ENCODE measurements around the gene PRRG3. TPM values are rescaled to one million over a fixed set of nuclear protein-coding genes. Genes with fewer than 3 reads are reported as not detected.

The PRRG3 gene
- total and polyA plus RNA-seq, 2 donors (not counting 3 experiments of a cell fraction or from before 2014, with no cell fraction given): not detected

DNA sequence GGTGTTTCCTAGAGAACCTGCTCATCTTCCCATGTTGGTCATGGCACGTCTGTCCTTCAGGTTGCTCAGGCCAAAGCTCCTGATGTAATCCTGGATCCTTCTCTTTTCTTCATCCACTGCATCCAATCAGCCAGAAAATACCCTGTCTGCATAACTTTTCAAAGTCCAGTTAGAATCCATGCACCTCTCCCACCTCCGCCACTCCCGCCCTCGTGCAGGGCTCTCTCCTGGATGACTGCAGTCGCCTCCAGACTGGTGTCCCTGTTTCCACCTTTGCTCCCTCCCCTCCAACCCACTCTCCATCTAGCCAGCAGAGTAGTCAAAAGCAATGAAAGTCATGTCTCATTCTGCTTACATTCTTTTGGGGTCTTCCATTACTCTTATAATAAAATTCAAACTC lies 55.3 kb downstream of the PRRG3 start:
- H3K9ac ChIP-seq (replicated peaks; ENCODE audit: extremely low read depth, insufficient read depth, low read length): no peak overlapping the region
- POLR2A ChIA-PET: no interaction called here
- H3K4me1 ChIP-seq (ENCODE audit: control insufficient read depth, extremely low read depth, insufficient read depth, low read length): no peaks in the 10 kb centered on the region
- no peaks in the 10 kb centered on the region for H4K20me1 ChIP-seq (replicated peaks; ENCODE audit: control insufficient read depth, extremely low read depth, insufficient read depth, low read length)
- CTCF ChIA-PET: interaction anchor here (0.6 to 9.9 kb wide), 9 partner anchors 76 to 1071 kb away, joined by 3 to 190 read pairs (median 6); partner anchors contain the start of gene GABRQ
- no peak overlapping the region for H2AFZ ChIP-seq (ENCODE audit: low read depth, low read length)
- no peak overlapping the region for H3K4me2 ChIP-seq (ENCODE audit: insufficient read depth, low read length)
- no peaks in the 10 kb centered on the region for H3K9me3 ChIP-seq (replicated peaks; ENCODE audit: control insufficient read depth, insufficient read depth, low read length)
- no peak overlapping the region for H3K27ac ChIP-seq (ENCODE audit: insufficient read depth, low read depth, low read length)
- no peaks in the 10 kb centered on the region for H3K79me2 ChIP-seq (ENCODE audit: control insufficient read depth, insufficient read depth, low read length)
- no peaks in the 10 kb centered on the region for H3K27me3 ChIP-seq (ENCODE audit: control insufficient read depth in 2 of 2, insufficient read depth in 2 of 2, low read length in 2 of 2)
- FAIRE-seq (no peak), DNase-seq (ENCODE audit: low read depth, low spot score) (no peak)
- no peak overlapping the region for H3K4me3 ChIP-seq (replicated peaks in 1 of 3; ENCODE audit: insufficient read depth in 1 of 3, low read depth in 1 of 3, low read length in 3 of 3)
- intact Hi-C loops (cut with micrococcal nuclease): no loop called here
- no TSS peak for BruUV-seq (replicated peaks)
- dilution Hi-C loops (cut with MboI; ENCODE audit: extremely low pct_ligation_motif_present, low sequenced_read_pairs): no loop called here
- TF ChIP-seq EZH2 (IDR thresholded peaks at IDR 0.05; ENCODE audit: borderline replicate concordance, low read depth, low read length, severe bottlenecking) (no peak), POLR2AphosphoS5 (IDR thresholded peaks at IDR 0.05; ENCODE audit: insufficient read depth, low read depth, low read length) (no peak), GATA2 (IDR thresholded peaks at IDR 0.05; ENCODE audit: insufficient read depth, insufficient read length, low read depth, low read length) (no peak), FOS (IDR thresholded peaks at IDR 0.05; ENCODE audit: borderline replicate concordance, insufficient read depth, low read length) (no peak), JUN (IDR thresholded peaks at IDR 0.05; ENCODE audit: borderline replicate concordance, insufficient read depth, insufficient read length, low read depth) (no peak), MYC (IDR thresholded peaks at IDR 0.05; ENCODE audit: low read depth, low read length) (no peak), POLR2A (IDR thresholded peaks at IDR 0.05; ENCODE audit: low read depth, low read length) (no peak)
- TF ChIP-seq, protein P1, sequence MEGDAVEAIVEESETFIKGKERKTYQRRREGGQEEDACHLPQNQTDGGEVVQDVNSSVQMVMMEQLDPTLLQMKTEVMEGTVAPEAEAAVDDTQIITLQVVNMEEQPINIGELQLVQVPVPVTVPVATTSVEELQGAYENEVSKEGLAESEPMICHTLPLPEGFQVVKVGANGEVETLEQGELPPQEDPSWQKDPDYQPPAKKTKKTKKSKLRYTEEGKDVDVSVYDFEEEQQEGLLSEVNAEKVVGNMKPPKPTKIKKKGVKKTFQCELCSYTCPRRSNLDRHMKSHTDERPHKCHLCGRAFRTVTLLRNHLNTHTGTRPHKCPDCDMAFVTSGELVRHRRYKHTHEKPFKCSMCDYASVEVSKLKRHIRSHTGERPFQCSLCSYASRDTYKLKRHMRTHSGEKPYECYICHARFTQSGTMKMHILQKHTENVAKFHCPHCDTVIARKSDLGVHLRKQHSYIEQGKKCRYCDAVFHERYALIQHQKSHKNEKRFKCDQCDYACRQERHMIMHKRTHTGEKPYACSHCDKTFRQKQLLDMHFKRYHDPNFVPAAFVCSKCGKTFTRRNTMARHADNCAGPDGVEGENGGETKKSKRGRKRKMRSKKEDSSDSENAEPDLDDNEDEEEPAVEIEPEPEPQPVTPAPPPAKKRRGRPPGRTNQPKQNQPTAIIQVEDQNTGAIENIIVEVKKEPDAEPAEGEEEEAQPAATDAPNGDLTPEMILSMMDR (IDR thresholded peaks at IDR 0.05; ENCODE audit: extremely low read depth in 1 of 2, insufficient read depth in 1 of 2, low read depth in 1 of 2, low read length in 2 of 2): no peak
- no peaks in the 10 kb centered on the region for H3K36me3 ChIP-seq (ENCODE audit: control insufficient read depth in 2 of 2, extremely low read depth in 1 of 2, insufficient read depth in 2 of 2, low read length in 2 of 2)
- no peaks in the 10 kb centered on the region for H3K9me1 ChIP-seq (replicated peaks; ENCODE audit: control insufficient read depth, extremely low read depth, insufficient read depth, low read length)
